IMR-90 (cell line): Measurements from ENCODE around the gene TRAP1. TPM values are rescaled to one million over a fixed set of nuclear protein-coding genes. Genes with fewer than 3 reads are reported as not detected.
"Not testable (repeated sequence)": the region's sequence is repeated elsewhere in the genome, so short reads cannot be mapped to it uniquely, and the experiment has no call there.

ENCODE experiments used
- ATAC-seq: fragments of 200-7000 bp; cut with Tn5 transposase; 2 replicates; pipeline ENCODE4 v1.9.1; 2020; ENCODE audit warnings: low read depth, mild to moderate bottlenecking, moderate library complexity
- BruUV-seq: library from RNA; stranded (reverse); fragments of 400-500 nt; replicated peaks from 2 replicates; lab custom pipeline; 2021; lab: Mats Ljungman, UMichigan
- CTCF ChIA-PET: fragments of 300-600 bp; formaldehyde crosslinking; extraction: SDS; loops from one replicate; lab custom pipeline; 2021; ENCODE audit warnings: antibody characterized with exemption; lab: Yijun Ruan, JAX
- POLR2A ChIA-PET: fragments of 300-600 bp; sonication (Branson Sonifier 250); formaldehyde crosslinking; loops from one replicate; lab custom pipeline; 2022; ENCODE audit warnings: antibody characterized with exemption; ENCODE audit not compliant: unreplicated experiment; lab: Charles Lee
- DNase-seq: peaks from one replicate; pipeline ENCODE4 v3.0.0; 2013
- H2AFZ ChIP-seq: replicated peaks from 2 replicates; pipeline ENCODE3; 2013; ENCODE audit warnings: low read length, mild to moderate bottlenecking; ENCODE audit not compliant: poor library complexity
- H2AK5ac ChIP-seq: 2 replicates; pipeline ENCODE4 v1.6.1; 2013; ENCODE audit warnings: low read depth, low read length, inconsistent platforms
- H2AK9ac ChIP-seq: replicated peaks from 2 replicates; pipeline ENCODE3; 2013; ENCODE audit warnings: mild to moderate bottlenecking, low read depth, low read length, moderate library complexity; ENCODE audit not compliant: poor library complexity
- H2BK120ac ChIP-seq: 2 replicates; pipeline ENCODE4 v1.6.1; 2013; ENCODE audit warnings: low read depth, low read length, inconsistent platforms
- H2BK15ac ChIP-seq: 3 replicates; pipeline ENCODE4 v1.6.1; 2013; ENCODE audit warnings: low read depth, low read length, inconsistent platforms
- H2BK20ac ChIP-seq: 2 replicates; pipeline ENCODE4 v1.6.1; 2013; ENCODE audit warnings: low read depth, mild to moderate bottlenecking, inconsistent platforms, low read length, moderate library complexity
- H2BK5ac ChIP-seq: 2 replicates; pipeline ENCODE4 v1.6.1; 2013; ENCODE audit warnings: mild to moderate bottlenecking, low read depth, low read length, inconsistent platforms; ENCODE audit not compliant: poor library complexity, severe bottlenecking
- H3K14ac ChIP-seq: replicated peaks from 2 replicates; pipeline ENCODE4 v1.6.1; 2013; ENCODE audit warnings: low read depth, low read length, inconsistent platforms
- H3K18ac ChIP-seq: 2 replicates; pipeline ENCODE4 v1.6.1; 2013; ENCODE audit warnings: low read depth, low read length, control low read depth
- H3K23ac ChIP-seq: 2 replicates; pipeline ENCODE4 v1.6.1; 2013; ENCODE audit warnings: low read depth, low read length, inconsistent platforms
- H3K27ac ChIP-seq: 2 replicates; pipeline ENCODE4 v1.5.1; 2013; ENCODE audit warnings: mild to moderate bottlenecking, control low read depth, low read length; ENCODE audit not compliant: insufficient read depth
- H3K27me3 ChIP-seq: 2 replicates; pipeline ENCODE4 v1.6.1; 2013; ENCODE audit warnings: low read length; ENCODE audit not compliant: control insufficient read depth, insufficient read depth
- H3K36me3 ChIP-seq: 2 replicates; pipeline ENCODE4 v1.6.1; 2013; ENCODE audit warnings: low read length, mixed read lengths; ENCODE audit not compliant: control insufficient read depth, insufficient read depth
- H3K4ac ChIP-seq: 2 replicates; pipeline ENCODE4 v1.6.1; 2013; ENCODE audit warnings: low read depth, low read length, inconsistent platforms
- H3K4me1 ChIP-seq: 2 replicates; pipeline ENCODE4 v1.6.1; 2013; ENCODE audit warnings: low read length, mixed read lengths; ENCODE audit not compliant: control insufficient read depth, insufficient read depth
- H3K4me2 ChIP-seq: 2 replicates; pipeline ENCODE4 v1.6.1; 2013; ENCODE audit warnings: low read depth, mild to moderate bottlenecking, control low read depth, low read length, moderate library complexity
- H3K4me3 ChIP-seq: 2 replicates; pipeline ENCODE4 v1.5.1; 2013; ENCODE audit warnings: low read depth, mild to moderate bottlenecking, control low read depth, low read length, moderate library complexity; ENCODE audit not compliant: insufficient read depth
- H3K56ac ChIP-seq: 2 replicates; pipeline ENCODE4 v1.6.1; 2013; ENCODE audit warnings: low read length, inconsistent platforms; ENCODE audit not compliant: insufficient read depth; ENCODE audit errors: extremely low read depth
- H3K79me1 ChIP-seq, 2 experiments: 2 replicates each; pipeline ENCODE4 v1.6.1; 2013; ENCODE audit warnings: low read length in 2 of 2, inconsistent platforms in 1 of 2, low read depth in 1 of 2
- H3K9ac ChIP-seq: 2 replicates; pipeline ENCODE4 v1.6.1; 2013; ENCODE audit warnings: low read depth, low read length, control low read depth
- H3K9me1 ChIP-seq: 2 replicates; pipeline ENCODE4 v1.6.1; 2013; ENCODE audit warnings: low read length, inconsistent platforms; ENCODE audit not compliant: insufficient read depth
- H3K9me3 ChIP-seq: 2 replicates; pipeline ENCODE4 v1.6.1; 2013; ENCODE audit warnings: low read length; ENCODE audit not compliant: control insufficient read depth, insufficient read depth
- H4K20me1 ChIP-seq: 2 replicates; pipeline ENCODE4 v1.6.1; 2013; ENCODE audit warnings: low read length, inconsistent platforms; ENCODE audit not compliant: insufficient read depth
- H4K5ac ChIP-seq: 2 replicates; pipeline ENCODE4 v1.6.1; 2013; ENCODE audit warnings: mild to moderate bottlenecking, low read depth, low read length, control low read depth
- H4K8ac ChIP-seq, 2 experiments: 2 replicates each; pipeline ENCODE4 v1.6.1; 2013; ENCODE audit warnings: low read depth in 2 of 2, low read length in 2 of 2, control low read depth in 1 of 2, inconsistent platforms in 1 of 2
- H4K91ac ChIP-seq: 2 replicates; pipeline ENCODE4 v1.6.1; 2013; ENCODE audit warnings: low read depth, low read length, inconsistent platforms; ENCODE audit not compliant: insufficient read depth
- CHD1 ChIP-seq: IDR thresholded peaks from 2 replicates; pipeline ENCODE4 v1.6.1; 2012; ENCODE audit warnings: low read depth, low read length, improper control_type of control experiment
- MAFK ChIP-seq: IDR thresholded peaks from 2 replicates; pipeline ENCODE4 v1.6.1; 2012; ENCODE audit warnings: low read depth, low read length, improper control_type of control experiment
- WGBS, 2 experiments: methylation state at CpG; one replicate each; pipeline versions ENCODE4 v1.1.5 to v1.1.7; 2013; ENCODE audit warnings: missing lambda C conversion rate in 2 of 2; ENCODE audit not compliant: insufficient read length in 1 of 2; ENCODE audit errors: extremely low coverage in 2 of 2; 5-methylcytosine and 5-hydroxymethylcytosine counted together
- dilution Hi-C: fragments of 300-500 bp; cut with HindIII; formaldehyde crosslinking; loops from one replicate; pipeline ENCODE4 v1.14.3; 2018; ENCODE audit warnings: low sequenced_read_pairs; ENCODE audit not compliant: unreplicated experiment
- in situ Hi-C: fragments of 300-500 bp; cut with MboI; formaldehyde crosslinking; loops from 3 replicates; pipeline ENCODE4 v1.14.3; 2019; ENCODE audit warnings: low sequenced_read_pairs, inconsistent platforms, mixed read lengths
- intact Hi-C: fragments of 100-400 bp; cut with micrococcal nuclease; formaldehyde crosslinking; loops from 2 replicates; pipeline ENCODE4 v1.10.0; 2022
- polyA plus RNA-seq, 3 experiments: library from polyadenylated mRNA; depleted of rRNA; stranded (reverse); fragments of >200 nt; gene quantifications; 2 replicates each; pipeline ENCODE4 v1.2.3, GENCODE V29; 2012; ENCODE audit warnings: low replicate concordance in 1 of 3
- total RNA-seq: library from RNA; depleted of rRNA; stranded (reverse); fragments of >200 nt; gene quantifications from 2 replicates; pipeline ENCODE4 v1.2.3, GENCODE V29; 2012

TRAP1 gene
- total and polyA plus RNA-seq, 2 of the 4 experiments (the other 2 are of a cell fraction), result 139 to 145 TPM

DNA sequence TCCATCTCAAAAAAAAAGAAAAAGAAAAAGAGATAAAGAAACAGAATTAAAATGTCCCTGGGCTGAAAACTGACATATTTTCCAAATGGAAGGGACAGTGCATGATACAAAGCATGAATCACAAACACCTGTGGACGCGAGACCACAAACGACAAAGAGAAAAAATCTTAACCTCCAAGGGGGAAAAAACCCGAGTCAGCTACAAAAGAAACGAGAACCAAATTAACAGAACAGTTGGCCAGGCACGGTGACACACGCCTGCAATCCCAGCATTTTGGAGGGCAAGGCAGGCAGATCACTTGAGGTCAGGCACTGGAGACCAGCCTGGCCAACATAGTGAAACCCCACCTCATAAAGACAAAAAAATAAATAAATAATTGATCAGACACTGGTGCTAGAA, 1.9 kb downstream of the TRAP1 start:
- Histone ChIP-seq H4K20me1 (peaks cover 11% of the 10 kb centered on the region), H4K5ac (no peak overlapping the region), H3K23ac (no peak overlapping the region), H3K4me2 (no peak overlapping the region), H4K91ac (no peak overlapping the region), H3K14ac (no peak overlapping the region), H3K9ac (no peak overlapping the region), H3K9me1 (peaks cover 14% of the 10 kb centered on the region), H3K4me1 (no peaks in the 10 kb centered on the region; the same call in 1 of the 2 replicates), H2BK5ac (no peak overlapping the region), H3K9me3 (no peaks in the 10 kb centered on the region), H3K4me3 (no peak overlapping the region), H3K27ac (no peak overlapping the region), H2AK5ac (no peak overlapping the region), H2AFZ (no peak overlapping the region), H2BK20ac (no peak overlapping the region), H3K79me1 (peaks cover 36 to 64% of the 10 kb centered on the region in 2 experiments), H3K18ac (no peak overlapping the region), H3K27me3 (no peaks in the 10 kb centered on the region), H3K36me3 (peaks cover 9% of the 10 kb centered on the region), H2AK9ac (no peak overlapping the region), H3K4ac (no peak overlapping the region), H2BK120ac (no peak overlapping the region), H4K8ac (no peak overlapping the region), H2BK15ac (no peak overlapping the region), H3K56ac (no peak overlapping the region)
- no peak for DNase-seq
- dilution Hi-C loops (no loop called here), in situ Hi-C loops (no loop called here), intact Hi-C loops (no loop called here)
- no CpG with 5 or more reads among the region's 7 CpGs for WGBS, 2 experiments
- POLR2A ChIA-PET, result no interaction called here
- TF ChIP-seq MAFK, result 0 out of 2 replicates have a peak, but pooled peaks have one; percentile 2
- TF ChIP-seq CHD1, result no peak
- BruUV-seq, result no TSS peak
- CTCF ChIA-PET, result interaction anchor here (0.7 kb wide), 1 partner anchor 689 kb away, joined by 3 read pairs; no protein-coding TSS in a partner anchor
- ATAC-seq, result no peak

GRCh38 chr16:3714378-3714777, 2.9 kb downstream of the TRAP1 start:
- H3K4me2 ChIP-seq, DNase-seq, ATAC-seq, BruUV-seq, dilution Hi-C loops, H3K56ac ChIP-seq, H3K14ac ChIP-seq, intact Hi-C loops, H3K4me1 ChIP-seq, H2AK5ac ChIP-seq, H2AFZ ChIP-seq, H4K5ac ChIP-seq, H2BK15ac ChIP-seq, H2BK20ac ChIP-seq, in situ Hi-C loops, H3K9me3 ChIP-seq, H3K4ac ChIP-seq, H2BK120ac ChIP-seq, H4K8ac ChIP-seq, H3K27me3 ChIP-seq, H2AK9ac ChIP-seq, H4K91ac ChIP-seq, H2BK5ac ChIP-seq, H3K4me3 ChIP-seq, H3K9ac ChIP-seq, CTCF ChIA-PET, H3K18ac ChIP-seq, H3K27ac ChIP-seq, H3K23ac ChIP-seq, POLR2A ChIA-PET: not testable (repeated sequence)
- H3K79me1 ChIP-seq, result peaks cover 42 to 75% of the 10 kb centered on the region in 2 experiments
- peaks cover 11% of the 10 kb centered on the region for H3K36me3 ChIP-seq
- 94% methylated on average over 4 of the region's 10 CpGs; no CpG with 5 or more reads in 1 of the 2 experiments for WGBS, 2 experiments
- peaks cover 11% of the 10 kb centered on the region for H4K20me1 ChIP-seq
- peaks cover 14% of the 10 kb centered on the region for H3K9me1 ChIP-seq
